GM18870 (cell line): ENCODE measurements around the gene GIMD1.

Source experiments
- ATAC-seq: cut with Tn5 transposase; IDR thresholded peaks from one replicate; pipeline ENCODE4 v1.9.1; 2021; ENCODE audit warnings: moderate library complexity; ENCODE audit not compliant: unreplicated experiment

Gene GIMD1

DNA sequence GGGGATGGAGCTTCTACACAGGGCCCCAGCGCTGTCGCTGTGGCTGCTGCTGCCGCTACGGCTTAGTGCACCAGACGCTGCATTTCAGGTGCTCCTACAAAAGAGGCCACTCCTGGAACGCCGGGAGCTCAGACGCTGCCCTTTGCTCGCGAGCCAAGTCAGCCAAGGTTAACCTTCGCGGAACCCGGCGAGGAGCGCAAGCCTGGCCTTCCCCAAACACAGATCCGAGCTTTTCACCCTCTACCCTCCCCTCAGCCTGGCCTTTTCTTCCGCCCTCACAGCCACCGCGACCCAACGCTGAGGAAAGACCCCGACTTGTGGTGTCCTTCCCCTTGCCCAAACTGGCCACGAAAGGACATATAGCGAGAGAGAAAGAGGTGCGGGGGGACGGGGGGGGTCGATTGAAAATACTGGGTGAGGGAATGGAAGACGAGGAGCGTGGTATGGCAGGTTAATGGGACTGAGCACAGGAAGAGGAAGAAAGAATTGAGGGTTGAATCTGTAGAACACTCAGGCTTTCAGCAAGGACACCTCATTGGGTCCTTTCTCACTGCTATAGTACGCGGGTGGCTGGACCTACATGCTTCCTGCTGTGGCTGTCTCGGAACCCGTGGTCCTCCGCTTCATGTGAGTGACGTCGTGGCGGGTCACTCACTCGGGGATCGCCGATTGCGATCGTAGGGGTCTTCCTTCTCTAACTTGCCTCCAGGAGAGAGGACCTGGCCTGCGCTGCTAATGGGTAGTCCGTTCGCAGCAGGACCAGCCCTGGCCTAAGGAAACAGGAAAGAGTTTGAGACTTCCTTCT is 52.4 kb downstream of the GIMD1 start, which contains the start of the genes AIMP1 and TBCK:
Gene AIMP1 (plus strand): TSS at position 583 of the 805 bp plus-strand sequence. CDS start 8,460 bp downstream, outside the sequence.
Gene TBCK (minus strand): TSS at position 242 of the 805 bp plus-strand sequence. CDS start 7,249 bp downstream, outside the sequence.
- ATAC-seq: peak; percentile 80

- ATAC-seq: peak; percentile 12
Measured at GRCh38 chr4:106315476-106315967, 53.1 kb downstream of the GIMD1 start.

DNA sequence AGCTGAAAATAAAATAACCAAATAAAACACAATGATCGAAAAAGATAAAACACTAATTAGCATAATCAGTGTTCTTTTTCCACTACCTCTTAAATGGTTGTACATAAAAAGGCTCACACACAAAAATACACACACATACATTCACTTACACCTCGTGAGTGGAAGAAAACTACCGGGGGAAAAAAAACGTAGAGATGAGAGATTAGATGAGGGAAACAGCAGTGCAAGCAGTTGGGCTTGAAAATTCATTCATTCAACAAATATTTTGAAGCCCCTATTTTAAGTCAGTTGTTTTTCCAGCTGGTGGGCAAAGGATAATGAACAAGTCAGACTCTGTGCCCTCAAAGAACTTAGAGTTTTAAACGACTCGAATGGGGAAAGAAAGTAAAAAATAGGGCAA is 53.6 kb downstream of the GIMD1 start:
- ATAC-seq: no peak

DNA sequence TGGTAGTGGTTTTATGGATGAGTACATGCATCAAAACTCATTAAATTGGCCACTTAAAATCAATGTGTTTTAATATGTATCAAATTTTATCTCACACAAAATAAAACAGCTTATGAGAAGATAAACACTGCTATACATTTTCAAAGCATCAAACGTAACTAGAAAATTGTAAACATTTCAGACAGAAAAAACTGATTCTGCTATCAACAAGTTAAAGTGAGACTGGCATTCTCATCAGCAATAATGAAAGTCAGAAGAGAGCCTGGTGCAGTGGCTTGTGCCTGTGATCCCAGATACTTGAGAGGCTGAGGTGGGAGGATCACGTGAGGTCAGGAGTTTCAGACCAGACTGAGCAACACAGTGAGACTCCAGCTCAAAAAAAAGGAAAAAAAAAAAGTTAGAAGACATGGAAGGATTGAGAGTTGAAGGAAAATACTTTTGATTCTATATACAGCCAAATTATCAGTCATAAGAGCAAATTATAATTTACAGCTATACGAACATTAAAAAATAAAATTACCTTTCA is 55.5 kb downstream of the GIMD1 start:
- no peak for ATAC-seq

GRCh38 chr4:106312377-106312776 is 56.2 kb downstream of the GIMD1 start:
- no peak for ATAC-seq
